NCI-H1930 (cell line): ENCODE results near the gene TENT5D.
"Not testable (repeated sequence)": the region's sequence is repeated elsewhere in the genome, so short reads cannot be mapped to it uniquely, and the experiment has no call there.

Experiments
- DNase-seq, 2 experiments: peaks; one replicate each; lab custom pipeline; 2025; lab: John Stamatoyannopoulos, UW

Gene TENT5D

GRCh38 chrX:80420147-80420546, at the start of gene TENT5D:
Gene TENT5D, plus strand, starts transcription at chrX:80420447. Its CDS starts 22,093 bp downstream, at chrX:80442540.
- DNase-seq, result no peak

GRCh38 chrX:80385651-80386050, 34.6 kb upstream of the TENT5D start:
- DNase-seq, result not testable (repeated sequence)

GRCh38 chrX:80388206-80388605, 32.0 kb upstream of the TENT5D start:
- DNase-seq, result no peak

GRCh38 chrX:80412042-80412441, 8.2 kb upstream of the TENT5D start:
- DNase-seq, result no peak

GRCh38 chrX:80423000-80423399, 2.8 kb downstream of the TENT5D start:
- no peak for DNase-seq

- no peak for DNase-seq
These were observed 3.5 kb downstream of the TENT5D start for GRCh38 chrX:80423744-80424143.

- no peak for DNase-seq
These were observed 10.7 kb downstream of the TENT5D start for GRCh38 chrX:80430826-80431504.

GRCh38 chrX:80431505-80431832, 11.2 kb downstream of the TENT5D start:
- no peak for DNase-seq

- no peak for DNase-seq
These were observed 12.2 kb downstream of the TENT5D start for GRCh38 chrX:80432441-80432840.

GRCh38 chrX:80432863-80433262, 12.6 kb downstream of the TENT5D start:
- DNase-seq, result no peak

- DNase-seq, result not testable (repeated sequence)
These were observed 47.9 kb downstream of the TENT5D start for GRCh38 chrX:80468166-80468565.

- no peak for DNase-seq
These were observed 51.3 kb downstream of the TENT5D start for GRCh38 chrX:80471582-80471981.

GRCh38 chrX:80485543-80485942, 65.3 kb downstream of the TENT5D start:
- no peak for DNase-seq

GRCh38 chrX:80486299-80486698, 66.1 kb downstream of the TENT5D start:
- DNase-seq, result no peak

- DNase-seq, result no peak
These were observed 68.9 kb downstream of the TENT5D start for GRCh38 chrX:80489166-80489565.
